Kidney (tissue), 14 donors: ENCODE results near the gene WIF1. TPM values are rescaled to one million over a fixed set of nuclear protein-coding genes. Genes with fewer than 3 reads are reported as not detected.

Source experiments
- DNase-seq, 5 donors: peaks; one replicate each; pipeline ENCODE4 v3.0.0-alpha.2; 2013 to 2020
- FAIRE-seq: peaks from 2 replicates; lab custom pipeline; 2012; peaks lifted over from hg19 to GRCh38; lab: Jason Lieb, UNC
- H3K27ac ChIP-seq, 2 donors: one replicate each; pipeline ENCODE4 v1.7.0; 2013; ENCODE audit warnings: low read depth in 2 of 2, low read length in 2 of 2, inconsistent platforms in 1 of 2
- H3K27me3 ChIP-seq: one replicate; pipeline ENCODE4 v1.7.1; 2013; ENCODE audit warnings: low read length, inconsistent platforms; ENCODE audit not compliant: control insufficient read depth, insufficient read depth
- H3K36me3 ChIP-seq, 3 donors: one replicate each; pipeline versions ENCODE4 v1.7.0 to v1.7.1; 2013; ENCODE audit warnings: low read length in 3 of 3, control low read depth in 1 of 3, inconsistent platforms in 1 of 3; ENCODE audit not compliant: insufficient read depth in 3 of 3, control insufficient read depth in 2 of 3
- H3K4me1 ChIP-seq, 3 donors: one replicate each; pipeline versions ENCODE4 v1.7.0 to v1.7.1; 2013; ENCODE audit warnings: low read length in 3 of 3, inconsistent platforms in 1 of 3, low read depth in 1 of 3; ENCODE audit not compliant: control insufficient read depth in 2 of 3, insufficient read depth in 2 of 3
- H3K4me3 ChIP-seq, 3 donors: one replicate each; pipeline versions ENCODE4 v1.7.0 to v1.8.1; 2013; ENCODE audit warnings: low read length in 3 of 3, control low read depth in 1 of 3, inconsistent platforms in 1 of 3
- H3K9ac ChIP-seq, 3 donors: one replicate each; pipeline versions ENCODE4 v1.7.0 to v1.7.1; 2013; ENCODE audit warnings: low read length in 3 of 3, control low read depth in 1 of 3, inconsistent platforms in 1 of 3
- H3K9me3 ChIP-seq, 3 donors: one replicate each; pipeline versions ENCODE4 v1.7.0 to v1.7.1; 2013; ENCODE audit warnings: low read length in 3 of 3, control low read depth in 1 of 3, inconsistent platforms in 1 of 3; ENCODE audit not compliant: control insufficient read depth in 2 of 3, insufficient read depth in 1 of 3
- intact Hi-C: fragments of 100-400 bp; cut with DNase I; formaldehyde crosslinking; loops from one replicate; pipeline ENCODE4 v1.11.1; 2022
- polyA plus RNA-seq: library from polyadenylated mRNA; stranded (reverse); fragments of 350-450 nt; fragmentation: Illumina TruSeq; extraction: RNeasy Lipid Tissue Mini Kit (QIAGEN cat#74804); gene quantifications from one replicate; pipeline ENCODE4 v1.2.3, GENCODE V29; 2014; ENCODE audit warnings: low read depth, low replicate concordance; ENCODE audit not compliant: insufficient read depth
- total RNA-seq: library from RNA; stranded (reverse); fragmentation: NEBNext Ultra II Directional; extraction: Animal tissue kit (Norgen Biotek cat#: 25700); gene quantifications from one replicate; pipeline ENCODE4 v1.2.1, GENCODE V29; 2021
- TF ChIP-seq, protein P1 (sequence below): IDR thresholded peaks from 3 replicates; pipeline ENCODE4 v1.5.1; 2012; ENCODE audit warnings: mild to moderate bottlenecking, moderate library complexity, borderline replicate concordance; ENCODE audit not compliant: insufficient read depth; ENCODE audit errors: extremely low read depth
- donor health status: control.
- donor health status: control.
- donor health status: control.
- donor health status: control.
- donor health status: control.
- donor health status: DM: yes; HTN: yes; CAD: no.
- donor health status: Normal renal cell carcinoma (clear cell type).

Gene WIF1
- total and polyA plus RNA-seq, 2 donors from 2014 or later: not detected

DNA sequence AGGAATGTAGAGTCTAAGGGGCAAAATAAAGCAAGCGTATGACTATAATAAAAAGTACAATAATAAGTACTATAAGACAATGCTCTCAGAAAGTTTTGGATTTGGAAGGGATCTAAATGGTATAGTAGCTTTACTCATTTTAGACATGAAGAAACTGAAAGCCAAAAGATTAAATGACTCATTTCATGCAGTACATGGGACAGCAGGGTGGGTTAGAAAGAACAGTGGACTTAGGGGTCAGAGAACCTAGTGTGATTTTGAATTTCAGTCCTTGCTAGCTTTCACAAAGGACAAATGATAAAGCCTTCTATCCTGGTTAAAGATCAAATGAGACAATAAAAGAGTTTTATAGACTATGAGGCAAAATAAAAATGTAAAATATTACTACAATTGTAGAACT is 41.5 kb upstream of the WIF1 start:
- Histone ChIP-seq H3K36me3 (no peaks in the 10 kb centered on the region), H3K4me1 (no peaks in the 10 kb centered on the region), H3K27ac (no peak overlapping the region), H3K9me3 (no peaks in the 10 kb centered on the region), H3K27me3 (no peaks in the 10 kb centered on the region), H3K4me3 (no peak overlapping the region), H3K9ac (no peak overlapping the region)
- intact Hi-C loops: no loop called here
- DNase-seq (no peak), FAIRE-seq (no peak)
- TF ChIP-seq, protein P1, sequence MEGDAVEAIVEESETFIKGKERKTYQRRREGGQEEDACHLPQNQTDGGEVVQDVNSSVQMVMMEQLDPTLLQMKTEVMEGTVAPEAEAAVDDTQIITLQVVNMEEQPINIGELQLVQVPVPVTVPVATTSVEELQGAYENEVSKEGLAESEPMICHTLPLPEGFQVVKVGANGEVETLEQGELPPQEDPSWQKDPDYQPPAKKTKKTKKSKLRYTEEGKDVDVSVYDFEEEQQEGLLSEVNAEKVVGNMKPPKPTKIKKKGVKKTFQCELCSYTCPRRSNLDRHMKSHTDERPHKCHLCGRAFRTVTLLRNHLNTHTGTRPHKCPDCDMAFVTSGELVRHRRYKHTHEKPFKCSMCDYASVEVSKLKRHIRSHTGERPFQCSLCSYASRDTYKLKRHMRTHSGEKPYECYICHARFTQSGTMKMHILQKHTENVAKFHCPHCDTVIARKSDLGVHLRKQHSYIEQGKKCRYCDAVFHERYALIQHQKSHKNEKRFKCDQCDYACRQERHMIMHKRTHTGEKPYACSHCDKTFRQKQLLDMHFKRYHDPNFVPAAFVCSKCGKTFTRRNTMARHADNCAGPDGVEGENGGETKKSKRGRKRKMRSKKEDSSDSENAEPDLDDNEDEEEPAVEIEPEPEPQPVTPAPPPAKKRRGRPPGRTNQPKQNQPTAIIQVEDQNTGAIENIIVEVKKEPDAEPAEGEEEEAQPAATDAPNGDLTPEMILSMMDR: no peak

DNA sequence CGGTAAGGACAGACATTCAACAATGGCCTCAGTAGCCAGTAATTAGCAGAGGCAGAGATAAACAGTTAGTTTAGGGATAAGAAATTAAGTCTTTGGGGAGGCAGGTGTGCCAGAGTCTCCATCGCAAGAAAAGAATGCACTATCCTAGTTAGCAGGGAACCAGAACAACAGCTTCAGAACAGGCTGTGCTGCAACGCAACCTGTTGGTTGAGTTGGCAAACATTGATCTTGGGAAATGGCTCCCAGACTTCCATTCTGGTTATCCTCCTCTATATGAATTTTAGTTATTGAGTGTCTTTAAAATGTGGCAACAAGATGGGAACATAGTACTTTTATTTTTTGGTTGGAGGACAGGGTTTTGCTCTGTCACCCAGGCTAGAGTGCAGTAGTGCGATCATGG is 36.0 kb upstream of the WIF1 start:
- H3K27ac ChIP-seq: no peak overlapping the region

DNA sequence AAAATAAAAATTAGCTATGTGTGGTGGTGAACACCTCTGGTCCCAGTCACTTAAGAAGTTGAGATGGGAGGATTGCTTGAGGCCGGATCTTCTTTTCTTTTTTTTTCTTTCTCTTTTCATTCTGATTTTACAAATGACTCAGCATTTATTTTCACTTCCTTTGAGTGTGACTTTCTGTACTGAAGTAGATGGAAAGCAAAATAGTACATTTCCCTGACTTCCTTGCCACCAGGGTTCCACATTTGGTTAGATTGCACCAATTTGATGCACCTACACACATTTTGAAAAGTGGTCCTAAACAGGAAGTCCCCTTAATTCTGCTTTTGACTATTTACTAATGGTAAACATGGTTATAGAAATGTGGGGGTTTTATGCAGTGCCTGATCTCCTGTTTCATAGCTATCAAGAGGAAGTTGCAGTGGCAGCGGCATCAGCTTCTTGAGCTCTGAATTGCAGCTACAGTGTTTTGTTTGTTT is 35.3 kb upstream of the WIF1 start:
- no peak for FAIRE-seq
- TF ChIP-seq, protein P1: no peak

More for the DNA sequence above, 36.0 kb upstream of the WIF1 start:
- TF ChIP-seq, protein P1: no peak
- FAIRE-seq (no peak), DNase-seq (no peak)
- no peaks in the 10 kb centered on the region for H3K9me3 ChIP-seq
- H3K9ac ChIP-seq: no peak overlapping the region
- no peaks in the 10 kb centered on the region for H3K36me3 ChIP-seq
- H3K27me3 ChIP-seq: no peaks in the 10 kb centered on the region
- intact Hi-C loops: no loop called here
- no peak overlapping the region for H3K4me3 ChIP-seq
- H3K4me1 ChIP-seq: no peaks in the 10 kb centered on the region

DNA sequence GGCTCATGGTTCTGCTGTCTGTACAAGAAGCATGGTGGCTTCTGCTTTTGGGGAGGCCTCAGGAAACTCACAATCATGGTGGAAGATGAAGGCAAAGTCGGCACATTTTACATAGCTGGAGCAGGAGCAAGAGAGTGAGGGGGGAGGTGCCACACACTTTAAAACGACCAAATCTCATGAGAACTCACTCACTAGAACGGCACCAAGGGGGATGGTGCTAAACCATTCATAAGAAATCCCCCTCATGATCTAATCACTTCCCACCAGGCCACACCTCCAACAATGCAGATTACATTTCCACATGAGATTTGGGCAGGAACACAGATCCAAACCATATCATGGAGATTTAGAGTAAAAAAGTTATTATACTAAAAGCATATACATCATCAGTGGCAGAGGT is 34.7 kb upstream of the WIF1 start:
- H3K36me3 ChIP-seq: no peaks in the 10 kb centered on the region
- intact Hi-C loops: no loop called here
- DNase-seq (no peak), FAIRE-seq (no peak)
- H3K4me1 ChIP-seq: no peaks in the 10 kb centered on the region
- no peak overlapping the region for H3K4me3 ChIP-seq
- H3K9ac ChIP-seq: no peak overlapping the region
- no peak overlapping the region for H3K27ac ChIP-seq
- H3K9me3 ChIP-seq: no peaks in the 10 kb centered on the region
- no peaks in the 10 kb centered on the region for H3K27me3 ChIP-seq
- TF ChIP-seq, protein P1: no peak

More for the DNA sequence above, 35.3 kb upstream of the WIF1 start:
- intact Hi-C loops: no loop called here
- no peaks in the 10 kb centered on the region for H3K27me3 ChIP-seq
- no peak overlapping the region for H3K27ac ChIP-seq
- no peak overlapping the region for H3K9ac ChIP-seq
- no peaks in the 10 kb centered on the region for H3K9me3 ChIP-seq
- DNase-seq: no peak
- no peaks in the 10 kb centered on the region for H3K36me3 ChIP-seq
- no peak overlapping the region for H3K4me3 ChIP-seq
- no peaks in the 10 kb centered on the region for H3K4me1 ChIP-seq
